ENCODE data around the gene COL11A1. TPM values are rescaled to one million over a fixed set of nuclear protein-coding genes. Genes with fewer than 3 reads are reported as not detected.

COL11A1 gene
- polyA plus RNA-seq, 1 of the 3 experiments (the other 2 are of a cell fraction): 0.13 TPM

- H3K27ac ChIP-seq (ENCODE audit: low read depth in 2 of 2, low read length in 1 of 2): no peak overlapping the region
Measured at GRCh38 chr1:103025858-103026409, 82.4 kb downstream of the COL11A1 start.

DNA sequence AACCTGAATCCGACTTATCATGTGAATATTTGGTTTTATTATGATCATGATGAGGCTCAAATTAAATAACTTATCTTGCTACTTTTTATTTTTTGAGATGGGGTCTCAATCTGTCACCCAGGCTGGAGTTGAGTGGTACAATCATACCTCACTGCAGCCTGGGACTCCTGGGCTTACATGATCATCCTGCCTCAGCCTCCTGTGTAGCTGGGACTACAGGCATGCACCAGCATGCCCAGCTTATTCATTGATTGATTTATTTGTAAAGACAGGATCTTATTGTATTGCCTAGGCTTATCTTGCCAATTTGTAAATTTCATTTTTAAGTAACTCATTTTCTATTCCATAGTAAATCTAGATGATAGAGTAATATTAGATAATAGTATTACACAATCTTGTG, 84.3 kb downstream of the COL11A1 start:
- ChIA-PET POLR2A (no interaction called here), CTCF (no interaction called here)
- Histone ChIP-seq H3K27ac (ENCODE audit: low read depth in 2 of 2, low read length in 1 of 2) (no peak overlapping the region), H3K36me3 (replicated peaks in 1 of 2; ENCODE audit: control insufficient read depth in 1 of 2, insufficient read depth in 2 of 2, low read length in 1 of 2) (no peaks in the 10 kb centered on the region), H3K4me3 (ENCODE audit: low read depth in 2 of 2, low read length in 1 of 2) (no peak overlapping the region), H3K27me3 (ENCODE audit: insufficient read depth) (no peaks in the 10 kb centered on the region), H3K9ac (no peak overlapping the region), H2AFZ (ENCODE audit: low read depth) (no peak overlapping the region), H3K9me2 (no peaks in the 10 kb centered on the region), H3F3A (replicated peaks; ENCODE audit: insufficient read depth) (no peaks in the 10 kb centered on the region), H4K20me1 (ENCODE audit: insufficient read depth) (no peaks in the 10 kb centered on the region), H3K4me1 (ENCODE audit: control insufficient read depth in 1 of 2, insufficient read depth in 2 of 2, low read depth in 1 of 2, low read length in 1 of 2) (no peaks in the 10 kb centered on the region), H3K9me3 (no peaks in the 10 kb centered on the region), H3K79me2 (ENCODE audit: insufficient read depth) (no peaks in the 10 kb centered on the region), H3K4me2 (no peak overlapping the region)
- WGBS (ENCODE audit: low lambda C conversion rate): 32% methylated on average over 1 of the region's 1 CpG
- TF ChIP-seq RFX5 (IDR thresholded peaks at IDR 0.05; ENCODE audit: low read length): no peak
- no peak for TF ChIP-seq CHD2 (IDR thresholded peaks at IDR 0.05; ENCODE audit: low read length, partially characterized antibody)
- no peak for TF ChIP-seq GATA2 (CRISPR knock-in tag; IDR thresholded peaks at IDR 0.05)
- TF ChIP-seq, protein P1, sequence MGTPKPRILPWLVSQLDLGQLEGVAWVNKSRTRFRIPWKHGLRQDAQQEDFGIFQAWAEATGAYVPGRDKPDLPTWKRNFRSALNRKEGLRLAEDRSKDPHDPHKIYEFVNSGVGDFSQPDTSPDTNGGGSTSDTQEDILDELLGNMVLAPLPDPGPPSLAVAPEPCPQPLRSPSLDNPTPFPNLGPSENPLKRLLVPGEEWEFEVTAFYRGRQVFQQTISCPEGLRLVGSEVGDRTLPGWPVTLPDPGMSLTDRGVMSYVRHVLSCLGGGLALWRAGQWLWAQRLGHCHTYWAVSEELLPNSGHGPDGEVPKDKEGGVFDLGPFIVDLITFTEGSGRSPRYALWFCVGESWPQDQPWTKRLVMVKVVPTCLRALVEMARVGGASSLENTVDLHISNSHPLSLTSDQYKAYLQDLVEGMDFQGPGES (IDR thresholded peaks at IDR 0.05; ENCODE audit: low read depth, low read length): no peak
- no peak for TF ChIP-seq MEF2A (IDR thresholded peaks at IDR 0.05; ENCODE audit: borderline replicate concordance, low read depth)
- no peak for TF ChIP-seq FOSL2 (IDR thresholded peaks at IDR 0.05; ENCODE audit: borderline replicate concordance, low read depth)
- no peak for TF ChIP-seq ELF1 (IDR thresholded peaks at IDR 0.05)
- no peak for TF ChIP-seq TEAD4 (IDR thresholded peaks at IDR 0.05; ENCODE audit: borderline replicate concordance, insufficient read depth)
- TF ChIP-seq GABPA (IDR thresholded peaks at IDR 0.05; ENCODE audit: low read depth): no peak
- TF ChIP-seq EZH2phosphoT487 (IDR thresholded peaks at IDR 0.05; ENCODE audit: borderline replicate concordance, low read depth): no peak
- no peak for DNase-seq

More at GRCh38 chr1:103025858-103026409, 82.4 kb downstream of the COL11A1 start:
- DNase-seq: no peak
- Histone ChIP-seq H3K36me3 (replicated peaks in 1 of 2; ENCODE audit: control insufficient read depth in 1 of 2, insufficient read depth in 2 of 2, low read length in 1 of 2) (no peaks in the 10 kb centered on the region), H3K4me3 (ENCODE audit: low read depth in 2 of 2, low read length in 1 of 2) (no peak overlapping the region), H3K9me2 (no peaks in the 10 kb centered on the region), H4K20me1 (ENCODE audit: insufficient read depth) (no peaks in the 10 kb centered on the region), H2AFZ (ENCODE audit: low read depth) (no peak overlapping the region), H3K9ac (no peak overlapping the region), H3K27me3 (ENCODE audit: insufficient read depth) (no peaks in the 10 kb centered on the region), H3K9me3 (no peaks in the 10 kb centered on the region), H3K79me2 (ENCODE audit: insufficient read depth) (no peaks in the 10 kb centered on the region), H3K4me1 (ENCODE audit: control insufficient read depth in 1 of 2, insufficient read depth in 2 of 2, low read depth in 1 of 2, low read length in 1 of 2) (no peaks in the 10 kb centered on the region), H3K4me2 (no peak overlapping the region), H3F3A (replicated peaks; ENCODE audit: insufficient read depth) (no peaks in the 10 kb centered on the region)
- ChIA-PET POLR2A (no interaction called here), CTCF (no interaction called here)
- no peak for TF ChIP-seq GATA2 (CRISPR knock-in tag; IDR thresholded peaks at IDR 0.05)
- no peak for TF ChIP-seq MAX (IDR thresholded peaks at IDR 0.05; ENCODE audit: low read depth)
- TF ChIP-seq RFX5 (IDR thresholded peaks at IDR 0.05; ENCODE audit: low read length): no peak
- TF ChIP-seq NRF1 (IDR thresholded peaks at IDR 0.05; ENCODE audit: low read depth, low read length): no peak
- no peak for TF ChIP-seq FOXM1 (IDR thresholded peaks at IDR 0.05; ENCODE audit: low read depth)
- TF ChIP-seq POLR2AphosphoS5 (IDR thresholded peaks at IDR 0.05; ENCODE audit: low read depth, low read length): no peak
- no peak for TF ChIP-seq TCF12 (IDR thresholded peaks at IDR 0.05)
- TF ChIP-seq FOXJ3 (CRISPR knock-in tag; IDR thresholded peaks at IDR 0.05): no peak
- no peak for TF ChIP-seq YY1 (IDR thresholded peaks at IDR 0.05; ENCODE audit: low read depth)
- 62% methylated on average over 5 of the region's 5 CpGs for WGBS (ENCODE audit: low lambda C conversion rate)
